ENCODE measurements around the gene LPXN. TPM values are rescaled to one million over a fixed set of nuclear protein-coding genes. Genes with fewer than 3 reads are reported as not detected.

The LPXN gene
- total and polyA plus RNA-seq, 10 donors = 50.8 to 83.7 (median 65.5) TPM

DNA sequence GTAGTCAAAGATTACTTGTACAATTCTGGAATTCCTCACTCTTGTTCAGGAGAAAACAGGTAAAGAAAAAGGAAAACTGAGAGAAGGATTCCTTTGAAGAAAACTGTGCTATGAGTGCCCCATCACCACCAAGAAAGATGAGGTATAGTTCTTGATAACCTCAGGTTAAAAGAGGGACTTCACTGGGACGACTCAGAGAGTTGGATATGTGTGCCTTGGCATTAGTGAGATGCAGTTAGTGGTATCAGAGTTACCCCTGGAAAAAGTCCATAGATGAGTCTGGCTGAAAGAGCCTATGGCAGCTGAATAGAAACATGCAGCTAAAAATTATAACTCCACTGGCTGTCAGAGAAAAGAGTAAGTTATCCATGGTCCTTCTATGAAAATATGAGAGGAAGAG lies 28.8 kb downstream of the LPXN start:
- WGBS, 5 donors = 80 to 96% (median 93%) methylated on average over 1 of the region's 1 CpG
- TF ChIP-seq CTCF (IDR thresholded peaks at IDR 0.05 in 8 of 11, conservative IDR thresholded peaks at IDR 0.05 in 3 of 11) = no peak
- H3K4me3 ChIP-seq = no peak overlapping the region
- no peaks in the 10 kb centered on the region for H3K4me1 ChIP-seq
- peaks cover 0 to 10% (median 0%) of the 10 kb centered on the region in 8 donors for H3K9me3 ChIP-seq
- no peaks in the 10 kb centered on the region for H3K27me3 ChIP-seq (replicated peaks in 1 of 7)
- DNase-seq = no peak
- no peak overlapping the region for H3K27ac ChIP-seq
- H3K36me3 ChIP-seq = peaks cover 4 to 98% (median 81%) of the 10 kb centered on the region in 6 donors
- intact Hi-C loops (cut with DNase I; ENCODE audit: low total_unique reads) = no loop called here

DNA sequence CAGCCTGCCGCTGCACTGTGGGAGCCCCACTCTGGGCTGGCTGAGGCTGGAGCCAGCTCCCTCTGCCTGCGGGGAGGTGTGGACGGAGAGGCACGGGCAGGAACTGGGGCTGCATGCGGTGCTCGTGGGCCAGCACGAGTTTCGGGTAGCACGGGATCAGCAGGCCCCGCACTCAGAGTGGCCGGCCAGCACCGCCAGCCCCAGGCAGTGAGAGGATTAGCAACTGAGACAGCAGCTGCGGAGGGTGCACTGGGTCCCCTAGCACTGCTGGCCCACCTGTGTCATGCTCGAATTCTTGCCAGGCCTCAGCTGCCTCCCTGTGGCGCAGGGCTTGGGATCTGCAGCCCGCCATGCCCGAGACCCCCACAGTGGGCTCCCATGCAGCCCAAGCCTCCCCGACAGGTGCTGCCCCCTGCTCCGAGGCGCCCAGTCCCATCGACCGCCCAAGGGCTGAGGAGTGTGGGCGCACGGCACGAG lies 43.8 kb downstream of the LPXN start:
- peaks cover 0 to 85% (median 52%) of the 10 kb centered on the region in 6 donors for H3K36me3 ChIP-seq
- peak; percentile 73 for DNase-seq
- WGBS, 5 donors = 93 to 98% (median 97%) methylated on average over 18 to 25 of the region's 25 CpGs
- intact Hi-C loops (cut with DNase I; ENCODE audit: low total_unique reads) = no loop called here
- H3K4me3 ChIP-seq = no peak overlapping the region
- peak in 1 of 3 donors; percentile 62 for TF ChIP-seq POLR2AphosphoS5 (IDR thresholded peaks at IDR 0.05)
- no peak for TF ChIP-seq CTCF (IDR thresholded peaks at IDR 0.05 in 8 of 11, conservative IDR thresholded peaks at IDR 0.05 in 3 of 11)
- peaks cover 0 to 1% (median 0%) of the 10 kb centered on the region in 6 donors for H3K4me1 ChIP-seq
- H3K27me3 ChIP-seq (replicated peaks in 1 of 7) = no peaks in the 10 kb centered on the region
- H3K9me3 ChIP-seq = no peaks in the 10 kb centered on the region
- no peak overlapping the region for H3K27ac ChIP-seq

GRCh38 chr11:58530236-58530635 lies 45.4 kb downstream of the LPXN start:
- TF ChIP-seq CTCF (IDR thresholded peaks at IDR 0.05 in 8 of 11, conservative IDR thresholded peaks at IDR 0.05 in 3 of 11) (no peak), POLR2AphosphoS5 (IDR thresholded peaks at IDR 0.05) (no peak), POLR2A (IDR thresholded peaks at IDR 0.05) (no peak)
- intact Hi-C loops (cut with DNase I; ENCODE audit: low total_unique reads) = no loop called here
- Histone ChIP-seq H3K36me3 (peaks cover 0 to 83% (median 55%) of the 10 kb centered on the region in 6 donors), H3K9me3 (no peaks in the 10 kb centered on the region), H3K4me1 (peaks cover 5 to 18% (median 11%) of the 10 kb centered on the region in 6 donors), H3K27ac (peak overlapping the region in 3 of 8 donors; percentile 8 to 55 (median 34)), H3K27me3 (replicated peaks in 1 of 7) (no peaks in the 10 kb centered on the region), H3K4me3 (no peak overlapping the region)
- no peak for DNase-seq
- WGBS, 5 donors = 79 to 83% (median 81%) methylated on average over 2 to 3 of the region's 3 CpGs

GRCh38 chr11:58527429-58527828 lies 48.2 kb downstream of the LPXN start:
- intact Hi-C loops (cut with DNase I; ENCODE audit: low total_unique reads) = loop anchor here (10.0 kb wide), 1 partner anchor 703 kb away; no protein-coding TSS in a partner anchor
- Histone ChIP-seq H3K9me3 (no peaks in the 10 kb centered on the region), H3K4me1 (peaks cover 11 to 37% (median 27%) of the 10 kb centered on the region in 6 donors), H3K36me3 (peaks cover 0 to 64% (median 47%) of the 10 kb centered on the region in 6 donors), H3K27ac (no peak overlapping the region), H3K27me3 (replicated peaks in 1 of 7) (no peaks in the 10 kb centered on the region), H3K4me3 (no peak overlapping the region)
- no peak for DNase-seq
- TF ChIP-seq CTCF (IDR thresholded peaks at IDR 0.05 in 8 of 11, conservative IDR thresholded peaks at IDR 0.05 in 3 of 11) = no peak
- no peak for TF ChIP-seq POLR2A (IDR thresholded peaks at IDR 0.05)
- no peak for TF ChIP-seq POLR2AphosphoS5 (IDR thresholded peaks at IDR 0.05)
- WGBS, 5 donors = 94 to 97% (median 95%) methylated on average over 6 of the region's 6 CpGs

All from spleen (tissue), 11 donors.